Measurements from ENCODE around the gene JAM3.

Gene JAM3

GRCh38 chr11:134066943-134067885, 1.7 kb upstream of the JAM3 start:
- TF ChIP-seq EZH2phosphoT487 (conservative IDR thresholded peaks at IDR 0.05; ENCODE audit: low read length) (no peak), CTCF (IDR thresholded peaks at IDR 0.05; ENCODE audit: insufficient read depth, low read length, poor library complexity, severe bottlenecking) (no peak)

GRCh38 chr11:134069426-134070341, 812 bp downstream of the JAM3 start:
- Histone ChIP-seq H3F3A (ENCODE audit: insufficient read depth) (no peaks in the 10 kb centered on the region), H3K4me3 (ENCODE audit: insufficient read depth, low read length, poor library complexity, severe bottlenecking) (no peak overlapping the region), H3K9me2 (replicated peaks; ENCODE audit: insufficient read depth, low read length) (no peaks in the 10 kb centered on the region), H3K27me3 (ENCODE audit: low read length) (no peaks in the 10 kb centered on the region), H3K9me3 (ENCODE audit: insufficient read depth, low read length) (no peaks in the 10 kb centered on the region), H3K4me2 (ENCODE audit: low read depth, low read length, poor library complexity, severe bottlenecking) (no peak overlapping the region), H3K9ac (ENCODE audit: low read length) (no peak overlapping the region), H3K27ac (ENCODE audit: low read depth, low read length) (no peak overlapping the region), H4K20me1 (ENCODE audit: low read depth, low read length) (no peaks in the 10 kb centered on the region), H3K79me2 (ENCODE audit: insufficient read depth, low read length) (no peaks in the 10 kb centered on the region), H2AFZ (ENCODE audit: low read depth, low read length, severe bottlenecking) (no peak overlapping the region), H3K36me3 (ENCODE audit: low read length) (no peaks in the 10 kb centered on the region)
- TF ChIP-seq EZH2phosphoT487 (conservative IDR thresholded peaks at IDR 0.05; ENCODE audit: low read length) = no peak
- TF ChIP-seq CTCF (IDR thresholded peaks at IDR 0.05; ENCODE audit: insufficient read depth, low read length, poor library complexity, severe bottlenecking) = no peak

More at GRCh38 chr11:134066943-134067885, 1.7 kb upstream of the JAM3 start:
- Histone ChIP-seq H3F3A (ENCODE audit: insufficient read depth) (no peaks in the 10 kb centered on the region), H3K9me2 (replicated peaks; ENCODE audit: insufficient read depth, low read length) (no peaks in the 10 kb centered on the region), H3K27ac (ENCODE audit: low read depth, low read length) (no peak overlapping the region), H2AFZ (ENCODE audit: low read depth, low read length, severe bottlenecking) (no peak overlapping the region), H3K9me3 (ENCODE audit: insufficient read depth, low read length) (no peaks in the 10 kb centered on the region), H3K36me3 (ENCODE audit: low read length) (no peaks in the 10 kb centered on the region), H3K27me3 (ENCODE audit: low read length) (no peaks in the 10 kb centered on the region), H4K20me1 (ENCODE audit: low read depth, low read length) (no peaks in the 10 kb centered on the region), H3K79me2 (ENCODE audit: insufficient read depth, low read length) (no peaks in the 10 kb centered on the region), H3K9ac (ENCODE audit: low read length) (no peak overlapping the region), H3K4me2 (ENCODE audit: low read depth, low read length, poor library complexity, severe bottlenecking) (no peak overlapping the region), H3K4me3 (ENCODE audit: insufficient read depth, low read length, poor library complexity, severe bottlenecking) (no peak overlapping the region)

GRCh38 chr11:134070342-134070845, 1.5 kb downstream of the JAM3 start:
- Histone ChIP-seq H3K36me3 (ENCODE audit: low read length) (no peaks in the 10 kb centered on the region), H3K27ac (ENCODE audit: low read depth, low read length) (no peak overlapping the region), H3K9ac (ENCODE audit: low read length) (no peak overlapping the region), H3K9me3 (ENCODE audit: insufficient read depth, low read length) (no peaks in the 10 kb centered on the region), H3K4me2 (ENCODE audit: low read depth, low read length, poor library complexity, severe bottlenecking) (no peak overlapping the region), H3K27me3 (ENCODE audit: low read length) (no peaks in the 10 kb centered on the region), H3F3A (ENCODE audit: insufficient read depth) (no peaks in the 10 kb centered on the region), H3K79me2 (ENCODE audit: insufficient read depth, low read length) (no peaks in the 10 kb centered on the region), H3K9me2 (replicated peaks; ENCODE audit: insufficient read depth, low read length) (no peaks in the 10 kb centered on the region), H3K4me3 (ENCODE audit: insufficient read depth, low read length, poor library complexity, severe bottlenecking) (no peak overlapping the region), H2AFZ (ENCODE audit: low read depth, low read length, severe bottlenecking) (no peak overlapping the region), H4K20me1 (ENCODE audit: low read depth, low read length) (no peaks in the 10 kb centered on the region)
- TF ChIP-seq EZH2phosphoT487 (conservative IDR thresholded peaks at IDR 0.05; ENCODE audit: low read length) = no peak
- TF ChIP-seq CTCF (IDR thresholded peaks at IDR 0.05; ENCODE audit: insufficient read depth, low read length, poor library complexity, severe bottlenecking) = no peak

Measured in SU-DHL-6 (cell line).